H9 (cell line): ENCODE data around the gene RAI1. TPM values are rescaled to one million over a fixed set of nuclear protein-coding genes. Genes with fewer than 3 reads are reported as not detected.

Experiments
- DNase-seq: peaks from one replicate; pipeline ENCODE4 v3.0.0-alpha.2; 2017
- H2AFZ ChIP-seq: one replicate; pipeline ENCODE4 v1.6.1; 2013; ENCODE audit warnings: mild to moderate bottlenecking, low read length, control low read depth, moderate library complexity
- H2AK5ac ChIP-seq: 2 replicates; pipeline ENCODE4 v1.6.1; 2013; ENCODE audit warnings: low read length, control low read depth, mixed read lengths; ENCODE audit not compliant: insufficient read length
- H2BK120ac ChIP-seq: one replicate; pipeline ENCODE4 v1.6.1; 2013; ENCODE audit warnings: low read depth, mild to moderate bottlenecking, low read length, control low read depth, inconsistent platforms; ENCODE audit not compliant: poor library complexity, severe bottlenecking
- H2BK12ac ChIP-seq: 2 replicates; pipeline ENCODE4 v1.6.1; 2013; ENCODE audit warnings: low read length, control low read depth, mixed read lengths, low read depth; ENCODE audit not compliant: insufficient read length
- H2BK15ac ChIP-seq: 2 replicates; pipeline ENCODE4 v1.6.1; 2013; ENCODE audit warnings: low read depth, low read length, control low read depth
- H2BK20ac ChIP-seq: one replicate; pipeline ENCODE4 v1.6.1; 2013; ENCODE audit warnings: low read depth, mild to moderate bottlenecking, low read length, control low read depth, inconsistent platforms; ENCODE audit not compliant: poor library complexity, severe bottlenecking
- H2BK5ac ChIP-seq: 2 replicates; pipeline ENCODE4 v1.6.1; 2013; ENCODE audit warnings: low read length, control low read depth, mixed read lengths; ENCODE audit not compliant: insufficient read length
- H3K14ac ChIP-seq: 2 replicates; pipeline ENCODE4 v1.6.1; 2013; ENCODE audit warnings: low read length, control low read depth; ENCODE audit not compliant: insufficient read depth
- H3K18ac ChIP-seq: 2 replicates; pipeline ENCODE4 v1.6.1; 2013; ENCODE audit warnings: low read depth, mild to moderate bottlenecking, mixed read lengths, low read length, control low read depth; ENCODE audit not compliant: insufficient read length
- H3K23ac ChIP-seq: 2 replicates; pipeline ENCODE4 v1.6.1; 2013; ENCODE audit warnings: low read length, control low read depth, mixed read lengths, low read depth; ENCODE audit not compliant: insufficient read length
- H3K23me2 ChIP-seq: 2 replicates; pipeline ENCODE4 v1.6.1; 2013; ENCODE audit warnings: low read depth, mild to moderate bottlenecking, mixed read lengths, low read length, control low read depth; ENCODE audit not compliant: insufficient read length, poor library complexity, severe bottlenecking
- H3K27ac ChIP-seq: 2 replicates; pipeline ENCODE4 v1.5.1; 2013; ENCODE audit warnings: low read length, control low read depth, mixed read lengths, low read depth; ENCODE audit not compliant: insufficient read length
- H3K27me3 ChIP-seq: 2 replicates; pipeline ENCODE4 v1.6.1; 2013; ENCODE audit warnings: low read length, control low read depth, inconsistent platforms; ENCODE audit not compliant: insufficient read depth
- H3K4ac ChIP-seq: 2 replicates; pipeline ENCODE4 v1.6.1; 2013; ENCODE audit warnings: low read depth, mild to moderate bottlenecking, control low read depth, inconsistent platforms, low read length, moderate library complexity
- H3K4me1 ChIP-seq: 2 replicates; pipeline ENCODE4 v1.6.1; 2013; ENCODE audit warnings: low read length, control low read depth, inconsistent platforms; ENCODE audit not compliant: insufficient read depth
- H3K4me2 ChIP-seq: 2 replicates; pipeline ENCODE4 v1.6.1; 2013; ENCODE audit warnings: low read length, control low read depth, mixed read lengths; ENCODE audit not compliant: insufficient read length, insufficient read depth
- H3K56ac ChIP-seq: 2 replicates; pipeline ENCODE4 v1.6.1; 2013; ENCODE audit warnings: low read depth, mild to moderate bottlenecking, mixed read lengths, low read length, control low read depth; ENCODE audit not compliant: insufficient read length
- H3K79me1 ChIP-seq: 2 replicates; pipeline ENCODE4 v1.6.1; 2013; ENCODE audit warnings: low read depth, mild to moderate bottlenecking, moderate library complexity, low read length, control low read depth, inconsistent platforms; ENCODE audit not compliant: insufficient read depth, poor library complexity, severe bottlenecking
- H3K79me2 ChIP-seq: 2 replicates; pipeline ENCODE4 v1.6.1; 2013; ENCODE audit warnings: low read length, control low read depth, inconsistent platforms; ENCODE audit not compliant: insufficient read depth
- H3K9ac ChIP-seq: 2 replicates; pipeline ENCODE4 v1.6.1; 2013; ENCODE audit warnings: low read length, control low read depth, mixed read lengths; ENCODE audit not compliant: insufficient read length; ENCODE audit errors: extremely low read depth
- H3K9me3 ChIP-seq: one replicate; pipeline ENCODE4 v1.6.1; 2013; ENCODE audit warnings: low read depth, low read length, inconsistent platforms; ENCODE audit not compliant: control insufficient read depth
- H3T11ph ChIP-seq: one replicate; pipeline ENCODE4 v1.6.1; 2013; ENCODE audit warnings: mild to moderate bottlenecking, low read length, control low read depth, inconsistent platforms
- H4K20me1 ChIP-seq: one replicate; pipeline ENCODE4 v1.6.1; 2013; ENCODE audit not compliant: control insufficient read depth, insufficient read length, insufficient read depth
- H4K5ac ChIP-seq: 2 replicates; pipeline ENCODE4 v1.6.1; 2013; ENCODE audit warnings: low read depth, mild to moderate bottlenecking, mixed read lengths, low read length, control low read depth; ENCODE audit not compliant: insufficient read length
- H4K8ac ChIP-seq: replicated peaks from 2 replicates; pipeline ENCODE4 v1.6.1; 2013; ENCODE audit warnings: low read length, control low read depth, mixed read lengths, low read depth; ENCODE audit not compliant: insufficient read length
- H4K91ac ChIP-seq: 2 replicates; pipeline ENCODE4 v1.6.1; 2013; ENCODE audit warnings: low read depth, mild to moderate bottlenecking, moderate library complexity, mixed read lengths, low read length, control low read depth; ENCODE audit not compliant: insufficient read length
- H3K27ac Mint-ChIP-seq, 3 experiments: 2 replicates in 2 of 3; 3 replicates in 1 of 3; pipeline ENCODE4 v1.8.0; 2020 to 2021; ENCODE audit warnings: mixed read lengths in 3 of 3, mild to moderate bottlenecking in 1 of 3, moderate library complexity in 1 of 3
- H3K27me3 Mint-ChIP-seq: 2 replicates; pipeline ENCODE4 v1.8.0; 2021; ENCODE audit warnings: low read depth, mild to moderate bottlenecking, moderate library complexity, mixed read lengths
- H3K36me3 Mint-ChIP-seq, 3 experiments: 2 replicates in 2 of 3; 3 replicates in 1 of 3; pipeline ENCODE4 v1.8.0; 2020 to 2021; ENCODE audit warnings: low read depth in 3 of 3, mixed read lengths in 3 of 3; ENCODE audit not compliant: insufficient read depth in 1 of 3
- H3K4me1 Mint-ChIP-seq, 2 experiments: 2 replicates each; pipeline ENCODE4 v1.8.0; 2020; ENCODE audit warnings: mixed read lengths in 2 of 2
- H3K4me3 Mint-ChIP-seq, 2 experiments: 2 replicates in 1 of 2; 3 replicates in 1 of 2; pipeline ENCODE4 v1.8.0; 2020 to 2021; ENCODE audit warnings: mild to moderate bottlenecking in 2 of 2, mixed read lengths in 2 of 2, moderate library complexity in 1 of 2
- H3K9me3 Mint-ChIP-seq, 2 experiments: 2 replicates in 1 of 2; 3 replicates in 1 of 2; pipeline ENCODE4 v1.8.0; 2020; ENCODE audit warnings: mild to moderate bottlenecking in 2 of 2, mixed read lengths in 2 of 2, moderate library complexity in 1 of 2
- WGBS: extraction: QIAGEN DNeasy Blood & Tissue Kit; methylation state at CpG from one replicate; pipeline ENCODE4 v1.1.7; 2013; ENCODE audit warnings: missing lambda C conversion rate, low lambda C conversion rate, mixed read lengths; ENCODE audit not compliant: insufficient read length; ENCODE audit errors: extremely low coverage; 5-methylcytosine and 5-hydroxymethylcytosine counted together
- total RNA-seq: library from RNA; stranded (reverse); gene quantifications from 2 replicates; pipeline ENCODE4 v1.2.1, GENCODE V29; 2021
- TF ChIP-seq, protein P1 (sequence below): fragments of 200-600 bp; sonication (generic); conservative IDR thresholded peaks from 3 replicates; pipeline ENCODE4 v1.8.0; 2021; ENCODE audit warnings: antibody characterized with exemption, mild to moderate bottlenecking

Gene RAI1
- total RNA-seq, 1 experiment from 2014 or later, result 1.5 TPM

DNA sequence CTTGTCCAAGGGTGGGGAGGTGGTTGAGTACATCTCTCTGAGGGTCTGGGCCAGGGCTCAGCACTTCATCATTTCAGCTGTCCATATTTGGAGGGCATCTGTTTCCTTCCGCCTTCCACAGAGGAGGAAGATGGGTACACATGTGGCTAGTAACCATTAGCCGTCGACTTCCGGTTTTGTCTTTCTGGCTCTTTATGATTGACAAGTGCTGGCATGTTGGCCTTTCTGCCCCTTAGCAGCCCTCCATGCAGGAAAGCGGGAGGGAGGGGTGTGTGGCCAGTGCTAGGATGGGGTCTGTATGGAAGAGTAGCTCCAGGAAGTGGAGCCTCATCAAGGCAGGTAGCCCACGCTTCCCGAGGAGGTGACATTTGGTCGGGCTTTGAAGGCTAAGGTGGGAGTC, 69.6 kb downstream of the RAI1 start:
- H3K9ac ChIP-seq, result no peak overlapping the region
- no peaks in the 10 kb centered on the region for H3K79me2 ChIP-seq
- no peak overlapping the region for H2BK120ac ChIP-seq
- Mint-ChIP-seq H3K4me1 (peaks cover 36 to 42% of the 10 kb centered on the region in 2 experiments), H3K36me3 (peaks cover 0 to 2% (median 0%) of the 10 kb centered on the region in 3 experiments; a peak in 1 of 7 replicates), H3K4me3 (no peak overlapping the region; a peak in 1 of 5 replicates), H3K27ac (peak overlapping the region in 1 of 3 experiments; percentile 95; a peak in 2 of 7 replicates), H3K27me3 (peaks cover under 1% of the 10 kb centered on the region), H3K9me3 (no peaks in the 10 kb centered on the region)
- H3K4ac ChIP-seq, result no peak overlapping the region
- WGBS, result no CpG with 5 or more reads among the region's 8 CpGs
- H4K8ac ChIP-seq, result no peak overlapping the region
- no peaks in the 10 kb centered on the region for H3K27me3 ChIP-seq
- H3T11ph ChIP-seq, result no peak overlapping the region
- H4K5ac ChIP-seq, result no peak overlapping the region
- no peak overlapping the region for H2BK15ac ChIP-seq
- H3K4me1 ChIP-seq, result peaks cover 11% of the 10 kb centered on the region
- H4K91ac ChIP-seq, result no peak overlapping the region
- H3K4me2 ChIP-seq, result no peak overlapping the region
- no peak overlapping the region for H3K18ac ChIP-seq
- H3K23me2 ChIP-seq, result no peaks in the 10 kb centered on the region
- H3K27ac ChIP-seq, result no peak overlapping the region
- no peak overlapping the region for H3K14ac ChIP-seq
- H2AK5ac ChIP-seq, result no peak overlapping the region
- H3K79me1 ChIP-seq, result no peaks in the 10 kb centered on the region
- H4K20me1 ChIP-seq, result no peaks in the 10 kb centered on the region
- no peak overlapping the region for H3K23ac ChIP-seq
- no peak overlapping the region for H2AFZ ChIP-seq
- no peak overlapping the region for H2BK12ac ChIP-seq
- H3K56ac ChIP-seq, result no peak overlapping the region
- TF ChIP-seq, protein P1, sequence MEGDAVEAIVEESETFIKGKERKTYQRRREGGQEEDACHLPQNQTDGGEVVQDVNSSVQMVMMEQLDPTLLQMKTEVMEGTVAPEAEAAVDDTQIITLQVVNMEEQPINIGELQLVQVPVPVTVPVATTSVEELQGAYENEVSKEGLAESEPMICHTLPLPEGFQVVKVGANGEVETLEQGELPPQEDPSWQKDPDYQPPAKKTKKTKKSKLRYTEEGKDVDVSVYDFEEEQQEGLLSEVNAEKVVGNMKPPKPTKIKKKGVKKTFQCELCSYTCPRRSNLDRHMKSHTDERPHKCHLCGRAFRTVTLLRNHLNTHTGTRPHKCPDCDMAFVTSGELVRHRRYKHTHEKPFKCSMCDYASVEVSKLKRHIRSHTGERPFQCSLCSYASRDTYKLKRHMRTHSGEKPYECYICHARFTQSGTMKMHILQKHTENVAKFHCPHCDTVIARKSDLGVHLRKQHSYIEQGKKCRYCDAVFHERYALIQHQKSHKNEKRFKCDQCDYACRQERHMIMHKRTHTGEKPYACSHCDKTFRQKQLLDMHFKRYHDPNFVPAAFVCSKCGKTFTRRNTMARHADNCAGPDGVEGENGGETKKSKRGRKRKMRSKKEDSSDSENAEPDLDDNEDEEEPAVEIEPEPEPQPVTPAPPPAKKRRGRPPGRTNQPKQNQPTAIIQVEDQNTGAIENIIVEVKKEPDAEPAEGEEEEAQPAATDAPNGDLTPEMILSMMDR, result no peak
- H3K9me3 ChIP-seq, result no peaks in the 10 kb centered on the region
- H2BK5ac ChIP-seq, result no peak overlapping the region
- H2BK20ac ChIP-seq, result no peak overlapping the region
- DNase-seq, result no peak
